ENCODE data around the gene EEPD1. TPM values are rescaled to one million over a fixed set of nuclear protein-coding genes. Genes with fewer than 3 reads are reported as not detected.

EEPD1 gene
- polyA plus RNA-seq, 1 of the 3 experiments (the other 2 are of a cell fraction) = 5.0 TPM

DNA sequence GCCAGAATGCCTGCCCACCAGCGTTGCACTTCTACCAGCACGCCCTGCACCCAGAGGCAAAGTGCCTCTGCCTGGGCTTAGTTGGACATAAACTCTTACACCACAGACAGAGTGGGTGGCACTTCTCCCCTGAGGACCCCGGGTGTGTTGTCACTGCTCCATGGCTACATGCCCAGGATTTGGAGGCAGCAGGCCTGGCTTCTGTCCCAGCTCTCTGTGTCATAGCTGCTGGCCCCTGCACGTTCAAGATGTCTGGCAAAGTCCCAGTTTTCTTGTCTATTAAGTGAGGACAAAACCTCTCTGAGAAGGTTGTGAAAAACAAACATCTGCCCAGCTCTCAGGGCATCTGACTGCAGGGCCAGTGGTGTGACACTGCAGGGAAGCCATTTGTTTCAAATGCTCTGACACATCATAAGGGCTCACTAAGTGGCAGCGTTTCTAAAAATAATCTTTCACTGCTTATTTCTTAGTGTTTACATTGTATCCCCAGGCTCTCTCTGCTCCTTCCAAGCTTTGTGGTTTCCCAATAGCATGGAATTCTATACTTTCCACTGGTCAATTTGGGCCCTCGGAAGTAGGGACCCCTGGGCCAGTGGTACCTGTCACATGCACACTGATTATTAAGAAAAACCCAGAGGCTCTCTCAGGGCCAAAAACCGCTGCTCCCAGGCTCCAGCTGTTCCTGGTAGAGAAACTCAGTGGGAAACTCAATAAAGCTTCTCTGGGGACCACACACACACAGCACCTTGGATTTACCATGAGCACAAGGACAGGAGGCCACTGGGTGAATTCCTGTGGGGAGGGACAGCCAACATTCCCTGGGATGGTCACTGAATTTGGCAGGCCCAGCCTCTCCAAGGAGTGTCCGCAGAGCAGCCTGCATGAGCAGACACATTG, 150.4 kb downstream of the EEPD1 start:
- TF ChIP-seq GABPA (IDR thresholded peaks at IDR 0.05; ENCODE audit: low read depth) (no peak), YY1 (IDR thresholded peaks at IDR 0.05; ENCODE audit: low read depth) (no peak), MXI1 (IDR thresholded peaks at IDR 0.05; ENCODE audit: low read depth, low read length) (peak; percentile 86), NRF1 (IDR thresholded peaks at IDR 0.05; ENCODE audit: low read depth, low read length) (no peak), FOSL2 (IDR thresholded peaks at IDR 0.05; ENCODE audit: borderline replicate concordance, low read depth) (peak; percentile 51; the same call in 1 of the 2 replicates), ELF1 (IDR thresholded peaks at IDR 0.05) (no peak), RCOR1 (IDR thresholded peaks at IDR 0.05; ENCODE audit: low read length) (peak; percentile 84), MEF2A (IDR thresholded peaks at IDR 0.05; ENCODE audit: borderline replicate concordance, low read depth) (peak; percentile 83; the same call in 1 of the 2 replicates), FOXM1 (IDR thresholded peaks at IDR 0.05; ENCODE audit: low read depth) (no peak), SIN3A (IDR thresholded peaks at IDR 0.05; ENCODE audit: borderline replicate concordance, low read depth, low read length) (no peak), POLR2AphosphoS5 (IDR thresholded peaks at IDR 0.05; ENCODE audit: low read depth, low read length) (peak; percentile 38; the same call in 1 of the 2 replicates), RXRA (IDR thresholded peaks at IDR 0.05; ENCODE audit: borderline replicate concordance, low read depth) (peak; percentile 47; the same call in 1 of the 2 replicates), NFIC (IDR thresholded peaks at IDR 0.05; ENCODE audit: borderline replicate concordance) (peak; percentile 95), FOXJ3 (CRISPR knock-in tag; IDR thresholded peaks at IDR 0.05) (peak; percentile 82), TEAD4 (IDR thresholded peaks at IDR 0.05; ENCODE audit: borderline replicate concordance, insufficient read depth) (0 out of 2 replicates have a peak, but pooled peaks have one; percentile 21), RAD21 (IDR thresholded peaks at IDR 0.05; ENCODE audit: low read length) (0 out of 2 replicates have a peak, but pooled peaks have one; percentile 10), GATA2 (CRISPR knock-in tag; IDR thresholded peaks at IDR 0.05) (no peak), EP300 (IDR thresholded peaks at IDR 0.05; ENCODE audit: borderline replicate concordance in 1 of 2, low read depth in 1 of 2, low read length in 1 of 2) (peak; percentile 59 to 87; a peak in 3 of 4 replicates), SMC3 (IDR thresholded peaks at IDR 0.05; ENCODE audit: low read depth, low read length) (0 out of 2 replicates have a peak, but pooled peaks have one; percentile 1), CHD2 (IDR thresholded peaks at IDR 0.05; ENCODE audit: low read length, partially characterized antibody) (peak; percentile 86), TCF12 (IDR thresholded peaks at IDR 0.05) (peak; percentile 91)
- TF ChIP-seq, protein P1, sequence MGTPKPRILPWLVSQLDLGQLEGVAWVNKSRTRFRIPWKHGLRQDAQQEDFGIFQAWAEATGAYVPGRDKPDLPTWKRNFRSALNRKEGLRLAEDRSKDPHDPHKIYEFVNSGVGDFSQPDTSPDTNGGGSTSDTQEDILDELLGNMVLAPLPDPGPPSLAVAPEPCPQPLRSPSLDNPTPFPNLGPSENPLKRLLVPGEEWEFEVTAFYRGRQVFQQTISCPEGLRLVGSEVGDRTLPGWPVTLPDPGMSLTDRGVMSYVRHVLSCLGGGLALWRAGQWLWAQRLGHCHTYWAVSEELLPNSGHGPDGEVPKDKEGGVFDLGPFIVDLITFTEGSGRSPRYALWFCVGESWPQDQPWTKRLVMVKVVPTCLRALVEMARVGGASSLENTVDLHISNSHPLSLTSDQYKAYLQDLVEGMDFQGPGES (IDR thresholded peaks at IDR 0.05; ENCODE audit: low read depth, low read length) = 0 out of 2 replicates have a peak, but pooled peaks have one; percentile 21
- TF ChIP-seq, protein P2, sequence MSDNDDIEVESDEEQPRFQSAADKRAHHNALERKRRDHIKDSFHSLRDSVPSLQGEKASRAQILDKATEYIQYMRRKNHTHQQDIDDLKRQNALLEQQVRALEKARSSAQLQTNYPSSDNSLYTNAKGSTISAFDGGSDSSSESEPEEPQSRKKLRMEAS (IDR thresholded peaks at IDR 0.05; ENCODE audit: low read depth) = no peak
- TF ChIP-seq, protein P3, sequence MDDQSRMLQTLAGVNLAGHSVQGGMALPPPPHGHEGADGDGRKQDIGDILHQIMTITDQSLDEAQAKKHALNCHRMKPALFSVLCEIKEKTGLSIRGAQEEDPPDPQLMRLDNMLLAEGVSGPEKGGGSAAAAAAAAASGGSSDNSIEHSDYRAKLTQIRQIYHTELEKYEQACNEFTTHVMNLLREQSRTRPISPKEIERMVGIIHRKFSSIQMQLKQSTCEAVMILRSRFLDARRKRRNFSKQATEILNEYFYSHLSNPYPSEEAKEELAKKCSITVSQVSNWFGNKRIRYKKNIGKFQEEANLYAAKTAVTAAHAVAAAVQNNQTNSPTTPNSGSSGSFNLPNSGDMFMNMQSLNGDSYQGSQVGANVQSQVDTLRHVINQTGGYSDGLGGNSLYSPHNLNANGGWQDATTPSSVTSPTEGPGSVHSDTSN (IDR thresholded peaks at IDR 0.05) = peak; percentile 73
- TF ChIP-seq, protein P4, sequence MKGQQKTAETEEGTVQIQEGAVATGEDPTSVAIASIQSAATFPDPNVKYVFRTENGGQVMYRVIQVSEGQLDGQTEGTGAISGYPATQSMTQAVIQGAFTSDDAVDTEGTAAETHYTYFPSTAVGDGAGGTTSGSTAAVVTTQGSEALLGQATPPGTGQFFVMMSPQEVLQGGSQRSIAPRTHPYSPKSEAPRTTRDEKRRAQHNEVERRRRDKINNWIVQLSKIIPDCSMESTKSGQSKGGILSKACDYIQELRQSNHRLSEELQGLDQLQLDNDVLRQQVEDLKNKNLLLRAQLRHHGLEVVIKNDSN (IDR thresholded peaks at IDR 0.05; ENCODE audit: borderline replicate concordance, low read depth) = no peak
- TF ChIP-seq, protein P5, sequence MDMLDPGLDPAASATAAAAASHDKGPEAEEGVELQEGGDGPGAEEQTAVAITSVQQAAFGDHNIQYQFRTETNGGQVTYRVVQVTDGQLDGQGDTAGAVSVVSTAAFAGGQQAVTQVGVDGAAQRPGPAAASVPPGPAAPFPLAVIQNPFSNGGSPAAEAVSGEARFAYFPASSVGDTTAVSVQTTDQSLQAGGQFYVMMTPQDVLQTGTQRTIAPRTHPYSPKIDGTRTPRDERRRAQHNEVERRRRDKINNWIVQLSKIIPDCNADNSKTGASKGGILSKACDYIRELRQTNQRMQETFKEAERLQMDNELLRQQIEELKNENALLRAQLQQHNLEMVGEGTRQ (IDR thresholded peaks at IDR 0.05; ENCODE audit: borderline replicate concordance, low read depth, low read length) = no peak
- TF ChIP-seq, protein P6, sequence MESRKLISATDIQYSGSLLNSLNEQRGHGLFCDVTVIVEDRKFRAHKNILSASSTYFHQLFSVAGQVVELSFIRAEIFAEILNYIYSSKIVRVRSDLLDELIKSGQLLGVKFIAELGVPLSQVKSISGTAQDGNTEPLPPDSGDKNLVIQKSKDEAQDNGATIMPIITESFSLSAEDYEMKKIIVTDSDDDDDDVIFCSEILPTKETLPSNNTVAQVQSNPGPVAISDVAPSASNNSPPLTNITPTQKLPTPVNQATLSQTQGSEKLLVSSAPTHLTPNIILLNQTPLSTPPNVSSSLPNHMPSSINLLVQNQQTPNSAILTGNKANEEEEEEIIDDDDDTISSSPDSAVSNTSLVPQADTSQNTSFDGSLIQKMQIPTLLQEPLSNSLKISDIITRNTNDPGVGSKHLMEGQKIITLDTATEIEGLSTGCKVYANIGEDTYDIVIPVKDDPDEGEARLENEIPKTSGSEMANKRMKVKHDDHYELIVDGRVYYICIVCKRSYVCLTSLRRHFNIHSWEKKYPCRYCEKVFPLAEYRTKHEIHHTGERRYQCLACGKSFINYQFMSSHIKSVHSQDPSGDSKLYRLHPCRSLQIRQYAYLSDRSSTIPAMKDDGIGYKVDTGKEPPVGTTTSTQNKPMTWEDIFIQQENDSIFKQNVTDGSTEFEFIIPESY (IDR thresholded peaks at IDR 0.05; ENCODE audit: borderline replicate concordance, low read depth) = no peak
- Histone ChIP-seq H2AFZ (ENCODE audit: low read depth) (no peak overlapping the region), H3K27me3 (ENCODE audit: insufficient read depth) (no peaks in the 10 kb centered on the region), H3K4me2 (peak overlapping the region; percentile 59), H3F3A (replicated peaks; ENCODE audit: insufficient read depth) (peaks cover 14% of the 10 kb centered on the region), H3K27ac (ENCODE audit: low read depth in 2 of 2, low read length in 1 of 2) (peak overlapping the region; percentile 61 to 94), H3K36me3 (replicated peaks in 1 of 2; ENCODE audit: control insufficient read depth in 1 of 2, insufficient read depth in 2 of 2, low read length in 1 of 2) (no peaks in the 10 kb centered on the region), H3K4me3 (ENCODE audit: low read depth in 2 of 2, low read length in 1 of 2) (no peak overlapping the region), H3K9ac (no peak overlapping the region), H3K79me2 (ENCODE audit: insufficient read depth) (no peaks in the 10 kb centered on the region), H4K20me1 (ENCODE audit: insufficient read depth) (no peaks in the 10 kb centered on the region), H3K4me1 (ENCODE audit: control insufficient read depth in 1 of 2, insufficient read depth in 2 of 2, low read depth in 1 of 2, low read length in 1 of 2) (peaks cover 26 to 50% of the 10 kb centered on the region in 2 experiments), H3K9me2 (no peaks in the 10 kb centered on the region), H3K9me3 (no peaks in the 10 kb centered on the region)
- DNase-seq = peak; percentile 97
- CTCF ChIA-PET = interaction anchor here (0.6 to 25.4 kb wide), 9 partner anchors 13 to 664 kb away, joined by 3 to 369 read pairs (median 4); a partner anchor contains a TSS
- WGBS (ENCODE audit: low lambda C conversion rate) = 27% methylated on average over 7 of the region's 8 CpGs
- POLR2A ChIA-PET = interaction anchor here (0.5 to 0.9 kb wide), 4 partner anchors 12 to 255 kb away, joined by 3 to 4 read pairs (median 4); no protein-coding TSS in a partner anchor

Data from SK-N-SH (cell line).